IMR-90 (cell line): ENCODE results near the gene GMEB2. TPM values are rescaled to one million over a fixed set of nuclear protein-coding genes. Genes with fewer than 3 reads are reported as not detected.

Source experiments
- ATAC-seq: fragments of 200-7000 bp; cut with Tn5 transposase; 2 replicates; pipeline ENCODE4 v1.9.1; 2020; ENCODE audit warnings: low read depth, mild to moderate bottlenecking, moderate library complexity
- Bru-seq: library from RNA; stranded (reverse); fragments of 400-500 nt; gene quantifications from one replicate; lab custom pipeline; 2021; lab: Mats Ljungman, UMichigan
- BruChase-seq, 2 experiments: library from RNA; stranded (reverse); fragments of 400-500 nt; gene quantifications; one replicate each; lab custom pipeline; 2021; lab: Mats Ljungman, UMichigan
- BruUV-seq: library from RNA; stranded (reverse); fragments of 400-500 nt; replicated peaks from 2 replicates; lab custom pipeline; 2021; lab: Mats Ljungman, UMichigan
- CTCF ChIA-PET: fragments of 300-600 bp; formaldehyde crosslinking; extraction: SDS; loops from one replicate; lab custom pipeline; 2021; ENCODE audit warnings: antibody characterized with exemption; lab: Yijun Ruan, JAX
- POLR2A ChIA-PET: fragments of 300-600 bp; sonication (Branson Sonifier 250); formaldehyde crosslinking; loops from one replicate; lab custom pipeline; 2022; ENCODE audit warnings: antibody characterized with exemption; ENCODE audit not compliant: unreplicated experiment; lab: Charles Lee
- DNase-seq: peaks from one replicate; pipeline ENCODE4 v3.0.0; 2013
- H2AFZ ChIP-seq: replicated peaks from 2 replicates; pipeline ENCODE3; 2013; ENCODE audit warnings: low read length, mild to moderate bottlenecking; ENCODE audit not compliant: poor library complexity
- H2AK5ac ChIP-seq: 2 replicates; pipeline ENCODE4 v1.6.1; 2013; ENCODE audit warnings: low read depth, low read length, inconsistent platforms
- H2AK9ac ChIP-seq: replicated peaks from 2 replicates; pipeline ENCODE3; 2013; ENCODE audit warnings: mild to moderate bottlenecking, low read depth, low read length, moderate library complexity; ENCODE audit not compliant: poor library complexity
- H2BK120ac ChIP-seq: 2 replicates; pipeline ENCODE4 v1.6.1; 2013; ENCODE audit warnings: low read depth, low read length, inconsistent platforms
- H2BK15ac ChIP-seq: 3 replicates; pipeline ENCODE4 v1.6.1; 2013; ENCODE audit warnings: low read depth, low read length, inconsistent platforms
- H2BK20ac ChIP-seq: 2 replicates; pipeline ENCODE4 v1.6.1; 2013; ENCODE audit warnings: low read depth, mild to moderate bottlenecking, inconsistent platforms, low read length, moderate library complexity
- H2BK5ac ChIP-seq: 2 replicates; pipeline ENCODE4 v1.6.1; 2013; ENCODE audit warnings: mild to moderate bottlenecking, low read depth, low read length, inconsistent platforms; ENCODE audit not compliant: poor library complexity, severe bottlenecking
- H3K14ac ChIP-seq: replicated peaks from 2 replicates; pipeline ENCODE4 v1.6.1; 2013; ENCODE audit warnings: low read depth, low read length, inconsistent platforms
- H3K18ac ChIP-seq: 2 replicates; pipeline ENCODE4 v1.6.1; 2013; ENCODE audit warnings: low read depth, low read length, control low read depth
- H3K23ac ChIP-seq: 2 replicates; pipeline ENCODE4 v1.6.1; 2013; ENCODE audit warnings: low read depth, low read length, inconsistent platforms
- H3K27ac ChIP-seq: 2 replicates; pipeline ENCODE4 v1.5.1; 2013; ENCODE audit warnings: mild to moderate bottlenecking, control low read depth, low read length; ENCODE audit not compliant: insufficient read depth
- H3K27me3 ChIP-seq: 2 replicates; pipeline ENCODE4 v1.6.1; 2013; ENCODE audit warnings: low read length; ENCODE audit not compliant: control insufficient read depth, insufficient read depth
- H3K36me3 ChIP-seq: 2 replicates; pipeline ENCODE4 v1.6.1; 2013; ENCODE audit warnings: low read length, mixed read lengths; ENCODE audit not compliant: control insufficient read depth, insufficient read depth
- H3K4ac ChIP-seq: 2 replicates; pipeline ENCODE4 v1.6.1; 2013; ENCODE audit warnings: low read depth, low read length, inconsistent platforms
- H3K4me1 ChIP-seq: 2 replicates; pipeline ENCODE4 v1.6.1; 2013; ENCODE audit warnings: low read length, mixed read lengths; ENCODE audit not compliant: control insufficient read depth, insufficient read depth
- H3K4me2 ChIP-seq: 2 replicates; pipeline ENCODE4 v1.6.1; 2013; ENCODE audit warnings: low read depth, mild to moderate bottlenecking, control low read depth, low read length, moderate library complexity
- H3K4me3 ChIP-seq: 2 replicates; pipeline ENCODE4 v1.5.1; 2013; ENCODE audit warnings: low read depth, mild to moderate bottlenecking, control low read depth, low read length, moderate library complexity; ENCODE audit not compliant: insufficient read depth
- H3K56ac ChIP-seq: 2 replicates; pipeline ENCODE4 v1.6.1; 2013; ENCODE audit warnings: low read length, inconsistent platforms; ENCODE audit not compliant: insufficient read depth; ENCODE audit errors: extremely low read depth
- H3K79me1 ChIP-seq, 2 experiments: 2 replicates each; pipeline ENCODE4 v1.6.1; 2013; ENCODE audit warnings: low read length in 2 of 2, inconsistent platforms in 1 of 2, low read depth in 1 of 2
- H3K9ac ChIP-seq: 2 replicates; pipeline ENCODE4 v1.6.1; 2013; ENCODE audit warnings: low read depth, low read length, control low read depth
- H3K9me1 ChIP-seq: 2 replicates; pipeline ENCODE4 v1.6.1; 2013; ENCODE audit warnings: low read length, inconsistent platforms; ENCODE audit not compliant: insufficient read depth
- H3K9me3 ChIP-seq: 2 replicates; pipeline ENCODE4 v1.6.1; 2013; ENCODE audit warnings: low read length; ENCODE audit not compliant: control insufficient read depth, insufficient read depth
- H4K20me1 ChIP-seq: 2 replicates; pipeline ENCODE4 v1.6.1; 2013; ENCODE audit warnings: low read length, inconsistent platforms; ENCODE audit not compliant: insufficient read depth
- H4K5ac ChIP-seq: 2 replicates; pipeline ENCODE4 v1.6.1; 2013; ENCODE audit warnings: mild to moderate bottlenecking, low read depth, low read length, control low read depth
- H4K8ac ChIP-seq, 2 experiments: 2 replicates each; pipeline ENCODE4 v1.6.1; 2013; ENCODE audit warnings: low read depth in 2 of 2, low read length in 2 of 2, control low read depth in 1 of 2, inconsistent platforms in 1 of 2
- H4K91ac ChIP-seq: 2 replicates; pipeline ENCODE4 v1.6.1; 2013; ENCODE audit warnings: low read depth, low read length, inconsistent platforms; ENCODE audit not compliant: insufficient read depth
- MAFK ChIP-seq: IDR thresholded peaks from 2 replicates; pipeline ENCODE4 v1.6.1; 2012; ENCODE audit warnings: low read depth, low read length, improper control_type of control experiment
- MAZ ChIP-seq: IDR thresholded peaks from 2 replicates; pipeline ENCODE4 v1.6.1; 2012; ENCODE audit warnings: low read depth, mild to moderate bottlenecking, low read length, improper control_type of control experiment, moderate library complexity, borderline replicate concordance
- MXI1 ChIP-seq: IDR thresholded peaks from 2 replicates; pipeline ENCODE4 v1.6.1; 2012; ENCODE audit warnings: low read depth, mild to moderate bottlenecking, low read length, moderate library complexity, borderline replicate concordance
- NFE2L2 ChIP-seq: fragments of 150-350 bp; IDR thresholded peaks from 2 replicates; pipeline ENCODE4 v1.6.1; 2016; ENCODE audit warnings: low read depth, mild to moderate bottlenecking, low read length
- POLR2A ChIP-seq: IDR thresholded peaks from 2 replicates; pipeline ENCODE4 v1.6.1; 2012; ENCODE audit warnings: mild to moderate bottlenecking, low read depth, low read length
- RAD21 ChIP-seq: IDR thresholded peaks from 2 replicates; pipeline ENCODE4 v1.6.1; 2012; ENCODE audit warnings: low read length, improper control_type of control experiment
- RCOR1 ChIP-seq: IDR thresholded peaks from 2 replicates; pipeline ENCODE4 v1.6.1; 2012; ENCODE audit warnings: mild to moderate bottlenecking, low read length, improper control_type of control experiment; ENCODE audit not compliant: insufficient replicate concordance
- SMC3 ChIP-seq: fragments of 150-350 bp; IDR thresholded peaks from 2 replicates; pipeline ENCODE4 v1.6.1; 2016; ENCODE audit warnings: low read depth, mild to moderate bottlenecking, antibody characterized with exemption, low read length, moderate library complexity
- WGBS, 2 experiments: methylation state at CpG; one replicate each; pipeline versions ENCODE4 v1.1.5 to v1.1.7; 2013; ENCODE audit warnings: missing lambda C conversion rate in 2 of 2; ENCODE audit not compliant: insufficient read length in 1 of 2; ENCODE audit errors: extremely low coverage in 2 of 2; 5-methylcytosine and 5-hydroxymethylcytosine counted together
- dilution Hi-C: fragments of 300-500 bp; cut with HindIII; formaldehyde crosslinking; loops from one replicate; pipeline ENCODE4 v1.14.3; 2018; ENCODE audit warnings: low sequenced_read_pairs; ENCODE audit not compliant: unreplicated experiment
- in situ Hi-C: fragments of 300-500 bp; cut with MboI; formaldehyde crosslinking; loops from 3 replicates; pipeline ENCODE4 v1.14.3; 2019; ENCODE audit warnings: low sequenced_read_pairs, inconsistent platforms, mixed read lengths
- intact Hi-C: fragments of 100-400 bp; cut with micrococcal nuclease; formaldehyde crosslinking; loops from 2 replicates; pipeline ENCODE4 v1.10.0; 2022
- long read RNA-seq: library from polyadenylated mRNA; unstranded; transcript quantifications from one replicate; pipeline ENCODE4 v2.0.0, GENCODE V29; 2021; ENCODE audit not compliant: unreplicated experiment
- polyA plus RNA-seq, 3 experiments: library from polyadenylated mRNA; depleted of rRNA; stranded (reverse); fragments of >200 nt; gene quantifications; 2 replicates each; pipeline ENCODE4 v1.2.3, GENCODE V29; 2012; ENCODE audit warnings: low replicate concordance in 1 of 3
- total RNA-seq: library from RNA; depleted of rRNA; stranded (reverse); fragments of >200 nt; gene quantifications from 2 replicates; pipeline ENCODE4 v1.2.3, GENCODE V29; 2012; rRNA removed
- TF ChIP-seq, protein P1 (sequence below): conservative IDR thresholded peaks from 2 replicates; pipeline ENCODE4 v1.5.1; 2012; ENCODE audit warnings: mild to moderate bottlenecking, low read depth, low read length, improper control_type of control experiment

GMEB2 gene, protein sequence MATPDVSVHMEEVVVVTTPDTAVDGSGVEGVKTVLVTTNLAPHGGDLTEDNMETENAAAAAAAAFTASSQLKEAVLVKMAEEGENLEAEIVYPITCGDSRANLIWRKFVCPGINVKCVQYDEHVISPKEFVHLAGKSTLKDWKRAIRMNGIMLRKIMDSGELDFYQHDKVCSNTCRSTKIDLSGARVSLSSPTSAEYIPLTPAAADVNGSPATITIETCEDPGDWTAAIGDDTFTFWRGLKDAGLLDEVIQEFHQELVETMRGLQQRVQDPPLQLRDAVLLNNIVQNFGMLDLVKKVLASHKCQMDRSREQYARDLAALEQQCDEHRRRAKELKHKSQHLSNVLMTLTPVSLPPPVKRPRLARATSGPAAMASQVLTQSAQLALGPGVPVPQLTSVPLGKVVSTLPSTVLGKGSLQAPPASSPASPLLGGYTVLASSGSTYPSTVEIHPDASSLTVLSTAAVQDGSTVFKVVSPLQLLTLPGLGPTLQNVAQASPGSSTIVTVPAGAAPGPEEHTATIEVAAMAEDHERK
- total RNA-seq (5.0 and 5.3 TPM in 2 replicates), polyA plus RNA-seq (2012; rRNA removed) (10.0 and 10.6 TPM in 2 replicates), Bru-seq, nascent RNA (percentile 61 among the genes with signal in this experiment), BruChase-seq, experiment 1, labeled RNA remaining after a 6-hour chase (percentile 64 among the genes with signal in this experiment), BruChase-seq, experiment 2, labeled RNA remaining after a 2-hour chase (percentile 56 among the genes with signal in this experiment)
- polyA plus RNA-seq (2012; cell fraction: cytosol; rRNA removed), result 7.2 and 11.4 TPM in 2 replicates
- 17.0 and 27.6 TPM in 2 replicates for polyA plus RNA-seq (2012; cell fraction: nucleus; rRNA removed; ENCODE audit: low replicate concordance)
- long read RNA-seq, full-length matches to known transcripts, result 2 of 17 reads
- long read RNA-seq, partial matches to known transcripts, result 9 of 17 reads
- long read RNA-seq, other reads (novel, unspliced or antisense), result 6 of 17 reads

DNA sequence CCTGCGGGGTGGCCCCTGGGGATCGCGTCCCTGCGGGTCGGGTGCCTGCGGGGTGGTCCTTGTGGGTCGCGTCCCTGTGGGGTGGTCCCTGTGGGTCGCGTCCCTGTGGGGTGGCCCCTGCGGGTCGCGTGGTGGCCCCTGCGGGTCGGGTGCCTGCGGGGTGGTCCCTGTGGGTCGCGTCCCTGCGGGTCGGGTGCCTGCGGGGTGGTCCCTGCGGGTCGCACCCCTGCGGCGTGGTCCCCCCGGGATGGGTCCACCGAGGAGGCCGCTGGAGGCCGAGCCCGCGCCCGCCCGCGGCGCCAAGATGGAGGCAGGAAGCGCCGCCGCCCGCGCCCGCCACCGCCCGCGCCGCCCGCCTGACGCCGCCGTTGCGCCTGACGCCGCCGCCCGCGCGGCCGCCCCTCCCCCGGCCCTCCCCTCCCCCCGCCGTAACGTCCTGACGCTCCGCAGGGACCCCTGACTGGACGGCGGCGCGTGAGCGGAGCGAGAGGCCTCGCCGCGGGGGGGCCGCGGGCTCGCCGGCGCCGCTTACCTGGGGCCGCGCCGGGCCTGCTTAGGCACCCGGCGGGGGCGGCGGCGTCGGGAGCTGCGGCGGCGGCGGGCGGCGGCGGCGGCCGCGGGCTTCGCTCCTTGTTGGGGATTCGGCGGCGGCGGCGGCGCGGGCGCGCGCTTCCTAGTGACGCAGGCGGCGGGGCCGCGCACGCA, at the start of gene GMEB2:
Gene GMEB2 (minus strand): TSS at position 678 of the 705 bp plus-strand sequence. CDS start 7,704 bp downstream, outside the sequence.
- H3K4me3 ChIP-seq, result peak within 1 kb of the TSS; percentile 100
- H2AK9ac ChIP-seq, result peak within 1 kb of the TSS; percentile 100
- CTCF ChIA-PET, result no interaction called here
- H3K79me1 ChIP-seq, result peaks cover 27 to 63% of the 10 kb centered on the region in 2 experiments
- TF ChIP-seq RAD21 (no peak), SMC3 (no peak), MAFK (no peak), NFE2L2 (no peak), RCOR1 (no peak), POLR2A (no peak; the same call in 1 of the 2 replicates), MXI1 (no peak), MAZ (no peak)
- TF ChIP-seq, protein P1, sequence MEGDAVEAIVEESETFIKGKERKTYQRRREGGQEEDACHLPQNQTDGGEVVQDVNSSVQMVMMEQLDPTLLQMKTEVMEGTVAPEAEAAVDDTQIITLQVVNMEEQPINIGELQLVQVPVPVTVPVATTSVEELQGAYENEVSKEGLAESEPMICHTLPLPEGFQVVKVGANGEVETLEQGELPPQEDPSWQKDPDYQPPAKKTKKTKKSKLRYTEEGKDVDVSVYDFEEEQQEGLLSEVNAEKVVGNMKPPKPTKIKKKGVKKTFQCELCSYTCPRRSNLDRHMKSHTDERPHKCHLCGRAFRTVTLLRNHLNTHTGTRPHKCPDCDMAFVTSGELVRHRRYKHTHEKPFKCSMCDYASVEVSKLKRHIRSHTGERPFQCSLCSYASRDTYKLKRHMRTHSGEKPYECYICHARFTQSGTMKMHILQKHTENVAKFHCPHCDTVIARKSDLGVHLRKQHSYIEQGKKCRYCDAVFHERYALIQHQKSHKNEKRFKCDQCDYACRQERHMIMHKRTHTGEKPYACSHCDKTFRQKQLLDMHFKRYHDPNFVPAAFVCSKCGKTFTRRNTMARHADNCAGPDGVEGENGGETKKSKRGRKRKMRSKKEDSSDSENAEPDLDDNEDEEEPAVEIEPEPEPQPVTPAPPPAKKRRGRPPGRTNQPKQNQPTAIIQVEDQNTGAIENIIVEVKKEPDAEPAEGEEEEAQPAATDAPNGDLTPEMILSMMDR, result no peak
- H4K20me1 ChIP-seq, result peaks cover 6% of the 10 kb centered on the region
- peak within 1 kb of the TSS; percentile 96 for H3K14ac ChIP-seq
- peak within 1 kb of the TSS; percentile 89 for H4K91ac ChIP-seq
- H2AFZ ChIP-seq, result peak within 1 kb of the TSS; percentile 93
- H2BK120ac ChIP-seq, result peak within 1 kb of the TSS; percentile 57; the same call in 1 of the 2 replicates
- H3K9ac ChIP-seq, result peak within 1 kb of the TSS; percentile 99
- intact Hi-C loops (no loop called here), dilution Hi-C loops (no loop called here), in situ Hi-C loops (no loop called here)
- H2AK5ac ChIP-seq, result peak within 1 kb of the TSS; percentile 99
- POLR2A ChIA-PET, result no interaction called here
- peak within 1 kb of the TSS; percentile 99 for H3K27ac ChIP-seq
- ATAC-seq (peak; percentile 87), DNase-seq (no peak)
- no peak within 1 kb of the TSS for H2BK20ac ChIP-seq
- H3K4me2 ChIP-seq, result peak within 1 kb of the TSS; percentile 92
- H4K5ac ChIP-seq, result peak within 1 kb of the TSS; percentile 91
- H3K18ac ChIP-seq, result peak within 1 kb of the TSS; percentile 72; the same call in 1 of the 2 replicates
- H3K4me1 ChIP-seq, result peaks cover 2% of the 10 kb centered on the region; the same call in 1 of the 2 replicates
- peaks cover 6% of the 10 kb centered on the region; the same call in 1 of the 2 replicates for H3K9me1 ChIP-seq
- peak within 1 kb of the TSS; percentile 99 for H2BK5ac ChIP-seq
- no TSS peak for BruUV-seq
- H3K56ac ChIP-seq, result peak within 1 kb of the TSS; percentile 90
- WGBS, 2 experiments, result 0% methylated on average over 28 of the region's 114 CpGs; no CpG with 5 or more reads in 1 of the 2 experiments
- peak within 1 kb of the TSS; percentile 89 to 95 for H4K8ac ChIP-seq
- H3K9me3 ChIP-seq, result no peaks in the 10 kb centered on the region
- no peak within 1 kb of the TSS for H2BK15ac ChIP-seq
- no peaks in the 10 kb centered on the region for H3K27me3 ChIP-seq
- peak within 1 kb of the TSS; percentile 88 for H3K4ac ChIP-seq
- H3K23ac ChIP-seq, result peak within 1 kb of the TSS; percentile 98
- H3K36me3 ChIP-seq, result no peaks in the 10 kb centered on the region
